GM21786 (cell line): Measurements from ENCODE around the gene KIAA2012.

Experiments
- ATAC-seq: cut with Tn5 transposase; IDR thresholded peaks from one replicate; pipeline ENCODE4 v1.9.1; 2021; ENCODE audit not compliant: unreplicated experiment

The KIAA2012 gene

GRCh38 chr2:202079310-202079709, 6.3 kb downstream of the KIAA2012 start:
- ATAC-seq: no peak

DNA sequence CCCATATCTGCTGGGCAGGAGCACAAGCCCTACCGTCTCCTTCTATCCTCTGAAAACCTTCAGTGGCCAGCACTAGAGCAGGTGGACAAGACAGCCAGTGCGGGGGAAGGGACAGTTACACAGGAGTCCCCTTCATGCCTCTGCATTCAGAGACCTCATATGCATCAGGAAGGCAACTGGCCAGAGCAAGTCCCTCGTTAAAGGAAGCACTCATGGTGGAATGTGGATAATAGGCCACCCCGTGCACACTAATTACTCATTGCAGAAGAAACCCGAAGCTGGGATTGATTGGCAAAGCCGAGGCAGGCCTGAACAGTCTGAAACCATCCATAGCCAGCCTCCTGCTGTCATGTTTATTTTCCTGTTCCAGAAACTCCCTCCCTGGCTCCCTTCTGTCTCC, 11.2 kb downstream of the KIAA2012 start:
- ATAC-seq: no peak

DNA sequence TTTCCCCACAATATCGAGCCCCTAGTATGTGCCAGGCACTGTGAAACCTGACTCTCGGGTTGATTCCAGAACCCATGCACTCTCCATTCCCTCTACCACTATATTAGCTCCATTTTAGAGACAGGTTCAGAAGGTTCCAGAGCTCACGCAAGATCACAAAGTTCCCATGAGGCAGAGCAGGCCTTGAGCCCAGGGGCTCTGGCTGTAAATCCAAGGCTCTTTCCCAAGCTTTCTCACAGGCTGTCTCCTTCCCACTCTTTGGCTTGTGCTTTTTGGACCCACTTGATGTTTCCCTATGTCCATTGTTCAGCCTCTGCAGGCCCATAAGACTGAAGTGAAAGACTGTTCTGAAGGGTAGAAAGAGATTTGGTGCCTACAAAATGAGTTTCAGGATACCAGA, 15.7 kb downstream of the KIAA2012 start:
- no peak for ATAC-seq

DNA sequence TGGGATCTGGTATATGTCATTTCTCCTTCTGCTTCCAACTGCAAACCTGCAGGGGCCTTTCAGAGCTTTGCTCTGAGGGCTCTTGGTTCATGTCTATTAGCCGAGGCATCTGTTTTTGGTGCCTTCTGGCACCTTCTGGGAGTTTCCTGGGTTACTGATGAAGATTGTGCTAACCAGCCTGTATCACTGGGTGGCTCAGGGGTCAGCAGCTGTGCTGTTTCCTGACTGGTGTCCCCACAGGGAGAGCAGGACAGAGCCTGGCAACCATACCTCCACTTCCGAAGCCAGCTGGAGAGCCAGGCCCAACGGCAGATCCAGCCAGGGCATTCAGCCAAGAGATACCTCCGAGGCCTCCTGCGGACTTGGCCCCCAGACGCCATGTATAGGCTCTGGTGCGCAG, 17.5 kb downstream of the KIAA2012 start:
- no peak for ATAC-seq

DNA sequence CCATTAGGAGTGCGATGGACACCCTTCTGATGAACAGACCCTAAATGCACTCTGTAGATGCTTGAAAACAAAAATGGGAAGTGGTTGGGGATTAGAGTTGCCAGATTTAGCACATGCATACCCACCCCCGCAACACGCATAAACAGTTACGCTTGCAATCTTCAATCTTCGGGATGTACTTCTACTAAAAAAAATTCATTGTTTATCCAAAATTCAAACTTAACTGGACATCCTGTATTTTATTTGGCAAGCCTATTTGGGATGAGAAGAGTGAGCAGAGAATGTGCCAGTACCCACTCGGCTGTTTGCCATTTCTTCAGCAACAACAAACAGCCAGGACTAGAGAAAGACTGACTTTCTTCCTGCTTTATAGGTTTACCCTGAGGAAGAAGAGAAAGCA, 18.4 kb downstream of the KIAA2012 start:
- ATAC-seq: no peak

- ATAC-seq: no peak
Measured at GRCh38 chr2:202094426-202094986, 21.5 kb downstream of the KIAA2012 start.

DNA sequence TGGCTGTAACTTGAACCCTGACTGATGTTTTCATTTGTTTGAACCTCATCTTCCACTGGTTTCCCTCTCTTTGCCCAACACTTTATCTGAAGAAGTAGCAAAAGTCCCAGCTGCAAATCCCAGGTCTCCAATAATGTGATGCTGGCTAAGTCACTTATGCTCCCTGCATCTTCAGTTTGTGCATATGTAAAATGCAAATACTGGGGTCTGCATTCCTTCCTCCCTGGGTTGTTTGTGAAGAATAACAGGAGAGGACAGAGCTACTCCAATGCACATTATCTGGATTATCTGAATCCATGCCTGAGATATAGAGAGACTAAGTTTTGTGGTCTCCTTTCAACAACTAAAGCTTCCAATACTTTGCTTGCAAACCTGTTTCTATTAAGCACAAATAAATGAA, 22.2 kb downstream of the KIAA2012 start:
- no peak for ATAC-seq

DNA sequence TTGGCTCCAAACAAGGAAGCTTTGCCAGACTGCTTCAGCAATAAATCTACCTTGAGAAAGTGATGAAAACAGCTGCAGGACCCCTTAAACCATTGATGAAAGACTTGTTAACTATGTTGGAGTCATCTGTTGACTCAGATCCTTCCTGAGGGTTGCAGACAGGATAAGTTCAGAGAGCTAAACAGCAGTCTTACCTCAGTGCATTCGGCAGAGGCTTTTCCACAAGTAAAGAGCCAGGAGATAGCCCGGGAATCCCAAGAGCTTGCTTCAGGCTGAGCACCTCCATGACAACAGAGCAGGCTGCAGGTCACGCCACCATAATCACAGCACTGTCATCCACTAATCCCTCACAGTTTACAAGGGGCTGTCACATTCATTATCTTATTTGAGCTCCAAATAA, 23.7 kb downstream of the KIAA2012 start:
- ATAC-seq: no peak

DNA sequence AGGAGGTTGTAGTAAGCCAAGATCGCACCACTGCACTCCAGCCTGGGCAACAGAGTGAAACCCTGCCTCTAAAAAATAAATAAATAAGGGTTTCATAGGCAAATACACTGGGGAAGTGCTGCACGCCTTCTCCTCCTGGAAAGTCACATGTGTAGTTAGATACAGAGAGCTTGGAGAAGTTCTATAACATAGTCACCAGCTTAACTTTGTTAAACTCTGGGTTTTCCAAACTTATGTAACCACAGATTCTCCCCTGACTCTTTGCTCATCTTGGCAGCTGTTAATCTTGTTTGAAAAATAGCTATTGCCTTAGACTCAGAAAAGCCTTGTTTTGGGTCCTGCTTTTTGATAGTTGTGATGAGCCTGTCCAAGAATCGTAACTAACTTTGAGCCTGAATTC, 25.2 kb downstream of the KIAA2012 start:
- no peak for ATAC-seq

- ATAC-seq: no peak
Measured at GRCh38 chr2:202099515-202099914, 26.5 kb downstream of the KIAA2012 start.

GRCh38 chr2:202100176-202100575, 27.1 kb downstream of the KIAA2012 start:
- no peak for ATAC-seq

- ATAC-seq: no peak
Measured at GRCh38 chr2:202101026-202101579, 28.0 kb downstream of the KIAA2012 start.

DNA sequence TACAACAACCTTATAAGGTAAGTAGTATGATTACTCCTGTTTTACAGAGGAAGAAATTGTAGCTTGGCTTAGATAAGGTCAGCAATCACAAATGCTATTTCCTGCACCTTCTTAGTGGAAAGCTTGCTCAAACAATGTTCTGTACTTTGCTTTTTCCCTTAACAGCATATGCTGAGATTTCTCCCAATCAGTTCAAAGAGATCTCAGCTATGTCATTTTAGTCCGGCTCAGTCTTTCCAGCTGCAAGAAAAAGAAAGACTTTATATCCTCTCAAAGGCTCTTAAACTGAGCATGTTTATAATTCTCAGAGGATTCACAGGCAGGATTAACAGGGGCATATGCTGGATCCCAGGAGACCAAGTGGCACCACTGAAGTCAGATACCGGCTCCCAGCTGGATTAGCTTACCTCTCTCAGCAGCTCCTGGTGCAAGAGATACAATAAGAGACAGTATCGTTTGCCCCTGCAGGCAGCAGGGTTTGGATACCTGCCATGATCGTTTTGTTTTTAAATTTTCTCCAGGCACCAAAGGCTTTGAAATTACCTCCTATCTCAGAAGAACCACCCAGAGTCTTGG, 29.5 kb downstream of the KIAA2012 start:
- no peak for ATAC-seq

DNA sequence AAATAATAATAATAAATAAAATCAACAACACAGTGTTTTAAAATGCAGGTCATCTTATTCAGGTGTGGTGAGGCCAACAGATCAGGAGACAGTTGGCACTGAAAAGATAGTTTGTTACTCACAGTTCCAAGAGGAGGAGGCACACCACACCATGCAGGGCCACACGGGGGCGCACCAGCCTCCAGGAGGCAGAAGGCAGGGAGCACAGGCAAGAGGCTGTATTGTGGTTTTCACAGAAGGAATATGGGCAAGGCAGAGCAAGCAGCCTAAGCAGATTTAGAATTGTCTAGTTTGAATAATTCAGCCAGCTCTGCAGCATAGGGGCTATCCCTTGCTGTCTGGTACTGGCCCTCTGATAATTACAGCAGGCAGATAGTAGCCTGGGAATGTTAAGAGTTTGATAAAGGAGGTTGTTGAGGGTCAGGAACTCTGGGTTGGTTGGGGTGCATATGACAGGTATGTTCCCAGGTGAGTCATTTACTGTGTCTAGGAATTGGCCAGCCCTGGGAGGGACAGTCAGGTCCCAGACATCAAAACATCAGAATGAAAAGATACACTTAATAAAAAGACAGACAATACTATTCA, 31.3 kb downstream of the KIAA2012 start:
- ATAC-seq: no peak

DNA sequence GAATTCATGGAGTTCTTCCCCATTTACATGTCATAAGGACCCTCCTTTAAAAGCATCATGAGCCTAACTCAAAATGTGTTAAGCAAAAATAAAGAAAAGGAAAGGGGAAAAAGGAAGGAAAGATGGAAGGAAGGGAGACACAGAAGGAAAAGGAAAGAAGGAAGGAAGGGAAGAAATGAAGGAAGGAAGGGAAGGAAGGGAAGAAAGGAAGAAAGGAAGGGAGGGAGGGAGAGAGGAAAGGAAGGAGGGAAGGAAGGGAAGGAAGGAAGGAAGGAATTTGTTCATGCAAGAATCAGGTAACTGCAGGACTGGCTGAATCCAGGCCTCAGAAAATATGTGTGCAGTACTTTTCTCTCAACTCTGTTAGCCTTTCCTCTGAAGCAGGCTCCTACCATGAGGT, 32.0 kb downstream of the KIAA2012 start:
- ATAC-seq: no peak

DNA sequence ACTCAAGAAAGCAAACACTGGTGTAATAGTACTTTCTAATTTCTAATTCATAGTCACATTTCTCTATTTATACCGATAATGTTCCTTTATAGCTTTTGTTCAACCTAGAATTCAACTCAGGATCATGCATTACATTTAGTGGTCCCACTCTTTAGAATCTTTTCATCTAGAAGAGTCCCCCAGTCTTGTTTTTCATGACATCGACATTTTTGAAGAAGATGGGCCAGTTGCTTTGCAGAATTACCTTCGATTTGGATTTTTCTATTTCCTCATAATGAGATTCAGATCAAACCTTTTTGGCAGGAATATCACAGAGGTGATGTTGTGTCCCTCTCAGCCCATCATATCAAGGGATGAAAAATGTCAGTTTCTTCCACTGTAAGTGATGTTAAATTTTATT, 35.3 kb downstream of the KIAA2012 start:
- ATAC-seq: no peak

- ATAC-seq: no peak
Measured at GRCh38 chr2:202109139-202109736, 36.2 kb downstream of the KIAA2012 start.

DNA sequence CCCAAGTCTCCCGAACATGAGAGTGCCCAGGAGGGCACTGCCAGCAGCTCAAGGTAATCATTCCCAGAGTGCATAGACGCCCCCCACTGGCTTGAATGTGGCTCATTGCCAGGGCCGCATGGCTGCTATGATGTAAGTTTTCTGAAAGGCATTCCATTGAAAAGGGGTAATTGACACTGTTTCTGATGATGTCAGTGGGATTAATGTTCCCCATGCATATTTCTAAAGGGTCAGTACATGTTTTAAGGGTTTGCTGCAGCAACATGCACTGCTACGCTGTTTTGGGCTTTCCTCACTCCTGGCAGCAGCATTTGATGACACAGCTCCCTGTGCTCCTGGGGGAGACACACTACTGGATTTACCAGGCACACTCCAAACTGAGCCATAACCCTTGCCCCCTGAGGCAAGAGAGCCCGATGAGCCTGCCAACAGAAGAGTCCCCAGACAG, 36.7 kb downstream of the KIAA2012 start:
- no peak for ATAC-seq

GRCh38 chr2:202110491-202110890, 37.4 kb downstream of the KIAA2012 start:
- no peak for ATAC-seq

GRCh38 chr2:202112041-202112440, 39.0 kb downstream of the KIAA2012 start:
- ATAC-seq: no peak

GRCh38 chr2:202113571-202114142, 40.6 kb downstream of the KIAA2012 start:
- no peak for ATAC-seq

DNA sequence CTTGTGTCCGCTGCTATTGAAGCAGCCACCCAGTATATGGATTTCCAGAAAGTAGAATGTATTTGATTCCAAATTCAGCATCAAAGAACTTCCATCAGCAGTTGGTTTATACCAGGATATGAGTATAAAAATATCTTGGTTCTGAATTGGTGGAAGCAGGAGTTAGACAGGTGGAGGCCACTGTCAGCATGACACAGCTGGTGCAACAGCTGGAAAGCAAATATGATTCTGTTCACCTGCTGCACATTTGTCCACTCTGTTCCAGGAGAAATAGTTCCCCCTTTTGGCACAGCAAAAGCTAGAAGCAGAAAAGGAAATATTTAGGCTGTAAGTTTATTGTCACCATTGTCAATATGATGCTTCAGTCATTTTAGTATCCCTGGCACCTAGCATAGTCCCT, 41.2 kb downstream of the KIAA2012 start:
- ATAC-seq: no peak
